ENCODE results near the gene SERPINB11.
A peak's percentile ranks its signal among the peaks of the same experiment; 100 is the strongest.

The SERPINB11 gene

GRCh38 chr18:63725682-63726480, 23.1 kb downstream of the SERPINB11 start:
- DNase-seq (ENCODE audit: low read depth in 2 of 2): no peak
- H3K4me3 ChIP-seq (replicated peaks in 1 of 2; ENCODE audit: low read depth in 2 of 2, low read length in 2 of 2): no peak overlapping the region
- TF ChIP-seq, protein P1, sequence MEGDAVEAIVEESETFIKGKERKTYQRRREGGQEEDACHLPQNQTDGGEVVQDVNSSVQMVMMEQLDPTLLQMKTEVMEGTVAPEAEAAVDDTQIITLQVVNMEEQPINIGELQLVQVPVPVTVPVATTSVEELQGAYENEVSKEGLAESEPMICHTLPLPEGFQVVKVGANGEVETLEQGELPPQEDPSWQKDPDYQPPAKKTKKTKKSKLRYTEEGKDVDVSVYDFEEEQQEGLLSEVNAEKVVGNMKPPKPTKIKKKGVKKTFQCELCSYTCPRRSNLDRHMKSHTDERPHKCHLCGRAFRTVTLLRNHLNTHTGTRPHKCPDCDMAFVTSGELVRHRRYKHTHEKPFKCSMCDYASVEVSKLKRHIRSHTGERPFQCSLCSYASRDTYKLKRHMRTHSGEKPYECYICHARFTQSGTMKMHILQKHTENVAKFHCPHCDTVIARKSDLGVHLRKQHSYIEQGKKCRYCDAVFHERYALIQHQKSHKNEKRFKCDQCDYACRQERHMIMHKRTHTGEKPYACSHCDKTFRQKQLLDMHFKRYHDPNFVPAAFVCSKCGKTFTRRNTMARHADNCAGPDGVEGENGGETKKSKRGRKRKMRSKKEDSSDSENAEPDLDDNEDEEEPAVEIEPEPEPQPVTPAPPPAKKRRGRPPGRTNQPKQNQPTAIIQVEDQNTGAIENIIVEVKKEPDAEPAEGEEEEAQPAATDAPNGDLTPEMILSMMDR (IDR thresholded peaks at IDR 0.05; ENCODE audit: low read depth, low read length): no peak

GRCh38 chr18:63730773-63731172, 28.0 kb downstream of the SERPINB11 start:
- TF ChIP-seq, protein P1 (IDR thresholded peaks at IDR 0.05; ENCODE audit: low read depth, low read length): no peak
- peak in 1 of 2 donors; percentile 66 for DNase-seq (ENCODE audit: low read depth in 2 of 2)

DNA sequence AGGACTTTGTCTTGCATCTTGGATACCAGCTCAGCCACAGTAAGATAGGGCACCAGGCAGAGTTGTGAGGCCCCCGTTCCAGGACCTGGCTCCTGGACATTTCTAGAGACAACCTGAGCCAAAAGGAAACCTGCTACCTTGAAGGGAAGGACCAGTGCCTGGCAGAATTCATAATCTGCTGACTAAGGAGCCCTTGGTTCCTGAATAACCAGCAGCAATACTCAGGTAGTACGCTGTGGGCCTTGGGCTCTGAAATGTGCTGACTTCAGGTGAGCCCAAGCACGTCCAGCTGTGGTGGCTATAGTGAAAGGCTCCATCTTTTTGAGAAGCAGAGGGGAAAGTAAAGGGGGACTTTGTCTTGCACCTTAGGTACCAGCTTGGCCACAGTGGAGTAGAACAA, 28.5 kb downstream of the SERPINB11 start:
- DNase-seq (ENCODE audit: low read depth in 2 of 2): no peak
- TF ChIP-seq, protein P1 (IDR thresholded peaks at IDR 0.05; ENCODE audit: low read depth, low read length): no peak
- H3K4me3 ChIP-seq (replicated peaks in 1 of 2; ENCODE audit: low read depth in 2 of 2, low read length in 2 of 2): no peak overlapping the region

More at GRCh38 chr18:63730773-63731172, 28.0 kb downstream of the SERPINB11 start:
- H3K4me3 ChIP-seq (replicated peaks in 1 of 2; ENCODE audit: low read depth in 2 of 2, low read length in 2 of 2): no peak overlapping the region

GRCh38 chr18:63736876-63737275, 34.1 kb downstream of the SERPINB11 start:
- H3K4me3 ChIP-seq (replicated peaks in 1 of 2; ENCODE audit: low read depth in 2 of 2, low read length in 2 of 2): no peak overlapping the region
- peak in 1 of 2 donors; percentile 12 for DNase-seq (ENCODE audit: low read depth in 2 of 2)

DNA sequence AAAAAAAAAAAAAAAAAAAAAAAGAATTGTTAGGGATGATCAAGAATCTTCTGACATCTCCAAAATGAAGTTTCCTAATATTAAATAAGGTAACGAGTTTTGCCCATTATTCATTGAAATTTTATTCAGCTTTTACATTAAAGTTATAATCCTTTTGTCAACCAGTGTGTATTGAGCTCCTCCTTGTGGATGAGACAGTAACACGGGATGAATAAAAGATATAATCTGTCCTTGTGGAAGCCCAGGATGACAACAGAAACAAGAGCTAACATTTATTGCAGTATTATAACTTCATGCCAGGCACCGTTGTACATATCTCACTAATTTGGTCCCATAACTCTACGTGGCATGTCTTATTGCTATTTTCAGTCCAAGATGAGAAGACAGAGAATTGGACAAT, 39.0 kb downstream of the SERPINB11 start:
- no peak overlapping the region for H3K4me3 ChIP-seq (replicated peaks in 1 of 2; ENCODE audit: low read depth in 2 of 2, low read length in 2 of 2)
- peak; percentile 43 to 58 for DNase-seq (ENCODE audit: low read depth in 2 of 2)
- TF ChIP-seq, protein P1 (IDR thresholded peaks at IDR 0.05; ENCODE audit: low read depth, low read length): peak; percentile 49

More at GRCh38 chr18:63736876-63737275, 34.1 kb downstream of the SERPINB11 start:
- TF ChIP-seq, protein P1 (IDR thresholded peaks at IDR 0.05; ENCODE audit: low read depth, low read length): no peak

DNA sequence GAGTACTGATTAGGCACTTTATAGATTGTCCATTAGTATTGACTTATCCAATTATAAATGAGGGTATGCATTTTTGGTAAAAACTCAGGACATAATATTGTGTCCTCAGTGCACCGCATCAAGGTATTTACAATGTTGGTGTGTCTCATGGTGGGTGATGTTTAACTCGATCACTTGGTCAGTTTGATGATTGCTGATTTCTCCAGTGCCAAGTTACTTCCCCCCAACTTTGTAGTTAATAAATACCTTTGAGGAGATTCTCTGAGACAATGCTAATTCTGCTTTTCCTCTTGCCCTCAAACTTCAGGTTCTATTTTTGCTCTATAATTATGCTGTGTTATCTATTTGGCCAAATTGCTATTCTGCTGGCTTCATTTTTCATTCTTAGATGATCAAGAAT, 44.2 kb downstream of the SERPINB11 start:
- no peak overlapping the region for H3K4me3 ChIP-seq (replicated peaks in 1 of 2; ENCODE audit: low read depth in 2 of 2, low read length in 2 of 2)
- no peak for DNase-seq (ENCODE audit: low read depth in 2 of 2)
- TF ChIP-seq, protein P1 (IDR thresholded peaks at IDR 0.05; ENCODE audit: low read depth, low read length): no peak
